Superior temporal gyrus (tissue), 1 donor: ENCODE measurements around the gene RAMP3.
A peak's percentile ranks its signal among the peaks of the same experiment; 100 is the strongest.
"Not testable (repeated sequence)": the region's sequence is repeated elsewhere in the genome, so short reads cannot be mapped to it uniquely, and the experiment has no call there.

Experiments used
- DNase-seq: peaks from one replicate; pipeline ENCODE4 v3.0.0-alpha.2; 2016; ENCODE audit errors: extremely low spot score

Gene RAMP3

DNA sequence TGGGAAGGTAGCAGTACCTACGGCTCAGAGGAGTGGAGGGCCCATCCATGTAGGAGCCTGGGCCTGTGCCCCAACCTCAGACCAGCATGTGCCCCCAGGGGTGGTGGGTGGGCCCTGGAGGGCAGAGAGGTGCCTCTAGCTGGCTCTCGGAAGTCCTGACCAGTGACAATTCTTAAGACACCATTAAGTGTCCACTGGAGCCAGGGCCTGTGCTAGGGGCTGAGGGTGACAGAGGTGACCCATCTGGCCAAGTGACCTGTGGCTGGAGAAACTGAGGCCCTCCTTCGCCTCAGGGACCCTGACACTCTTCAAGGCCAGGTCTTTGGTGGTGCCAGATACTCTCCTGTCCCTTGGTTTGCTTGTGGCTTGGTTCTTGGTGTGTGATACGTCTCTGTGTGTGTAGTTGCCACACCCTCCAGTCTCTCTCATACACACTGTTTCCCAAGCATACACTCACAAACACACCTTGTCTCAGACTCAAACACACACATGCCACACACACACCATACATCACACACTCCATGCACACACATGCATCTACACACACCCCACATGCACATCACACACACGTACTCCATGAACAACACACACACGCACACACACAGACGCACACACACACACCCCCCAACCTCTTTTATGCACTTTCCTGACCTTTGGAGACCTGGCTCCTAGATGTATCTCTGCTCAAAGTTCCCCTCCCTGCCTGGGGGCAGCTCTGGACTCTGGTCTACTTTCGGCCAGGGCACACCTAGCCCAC is 897 bp upstream of the RAMP3 start:
- no peak for DNase-seq

DNA sequence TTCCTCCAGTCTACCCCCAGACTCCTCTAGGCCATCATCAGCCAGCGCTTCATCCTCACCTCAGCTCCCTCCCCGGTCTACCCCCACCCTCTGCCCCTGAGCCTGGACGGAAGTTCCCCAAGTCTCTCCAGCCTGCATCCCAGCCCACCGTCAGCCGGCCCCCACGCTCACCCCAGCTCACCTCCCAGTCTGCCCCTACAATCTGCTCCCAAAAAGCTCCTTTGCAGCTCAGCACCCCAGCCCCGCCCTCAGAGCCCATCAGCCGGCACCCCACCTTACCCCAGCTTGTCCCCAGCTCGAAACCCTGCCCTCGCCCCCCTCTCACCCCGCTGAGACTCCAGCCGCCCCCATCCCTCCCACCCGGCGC is 322 bp upstream of the RAMP3 start:
- no peak for DNase-seq

DNA sequence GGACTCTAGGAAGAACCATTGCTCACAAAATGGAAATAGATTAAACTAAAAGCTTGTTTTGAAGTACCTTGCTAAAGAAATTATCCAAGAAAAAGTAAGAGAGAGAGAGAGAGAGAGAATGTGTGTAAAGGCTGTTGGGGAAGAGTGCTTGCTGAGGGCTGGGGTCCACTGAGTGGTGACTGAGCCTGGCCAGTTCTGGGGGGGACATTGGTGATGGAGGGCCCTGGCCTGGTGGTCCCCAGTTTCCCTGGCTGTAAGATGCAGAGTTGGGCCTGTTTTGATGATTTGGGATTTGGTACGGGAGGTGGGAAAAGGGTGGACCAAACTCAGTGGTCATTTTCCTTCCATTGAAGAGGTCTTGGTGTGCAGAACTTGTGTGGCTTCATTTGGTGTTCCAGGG is 880 bp downstream of the RAMP3 start:
- no peak for DNase-seq

GRCh38 chr7:45159296-45159695 is 1.7 kb downstream of the RAMP3 start:
- no peak for DNase-seq

DNA sequence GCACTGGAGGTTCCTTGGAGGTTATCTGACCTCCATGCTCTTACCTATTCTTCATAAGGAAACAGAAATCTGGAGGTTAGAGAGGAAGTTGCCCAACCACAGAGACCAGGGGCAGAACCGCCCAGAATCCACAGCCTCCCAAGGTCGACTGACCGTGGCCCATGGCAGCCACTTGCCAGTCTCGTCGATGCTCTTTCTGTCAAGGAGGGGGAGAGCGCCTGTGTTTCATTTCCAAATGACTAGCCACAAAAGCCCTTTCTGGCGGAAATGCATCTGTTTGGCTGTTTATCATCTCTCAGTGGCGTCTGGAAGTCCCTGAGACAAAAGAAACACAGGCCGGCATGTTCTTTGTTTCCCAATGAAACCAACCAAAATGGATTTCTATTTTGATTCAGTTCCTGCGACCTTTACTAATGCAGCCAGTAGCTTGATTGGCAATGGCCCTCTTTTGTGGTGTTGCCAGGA is 2.9 kb downstream of the RAMP3 start:
- DNase-seq: peak; percentile 35

- DNase-seq: no peak
These were observed 3.5 kb downstream of the RAMP3 start for GRCh38 chr7:45161138-45161537.

- DNase-seq: no peak
These were observed 4.3 kb downstream of the RAMP3 start for GRCh38 chr7:45161842-45162241.

- no peak for DNase-seq
These were observed 4.8 kb downstream of the RAMP3 start for GRCh38 chr7:45162311-45162845.

GRCh38 chr7:45162943-45163691 is 5.5 kb downstream of the RAMP3 start:
- DNase-seq: no peak

DNA sequence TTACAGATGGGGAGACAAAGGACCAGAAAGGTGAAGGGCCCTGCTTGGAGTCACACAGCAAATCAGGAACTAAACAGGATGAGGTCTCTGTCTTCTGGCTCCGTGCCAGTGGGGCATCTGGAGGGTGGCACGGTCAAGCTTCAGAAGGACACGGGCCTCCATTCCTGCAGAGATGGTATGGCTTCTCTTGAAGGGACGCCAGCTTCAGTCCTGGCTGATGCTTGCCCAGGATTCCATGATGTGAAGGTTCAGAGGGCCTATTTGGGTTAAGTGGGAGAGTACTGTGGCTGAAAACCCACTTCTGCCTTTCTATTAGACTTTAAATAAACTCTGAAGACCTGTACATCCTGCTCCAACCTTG is 6.1 kb downstream of the RAMP3 start:
- DNase-seq: no peak

GRCh38 chr7:45164271-45164670 is 6.7 kb downstream of the RAMP3 start:
- not testable (repeated sequence) for DNase-seq

DNA sequence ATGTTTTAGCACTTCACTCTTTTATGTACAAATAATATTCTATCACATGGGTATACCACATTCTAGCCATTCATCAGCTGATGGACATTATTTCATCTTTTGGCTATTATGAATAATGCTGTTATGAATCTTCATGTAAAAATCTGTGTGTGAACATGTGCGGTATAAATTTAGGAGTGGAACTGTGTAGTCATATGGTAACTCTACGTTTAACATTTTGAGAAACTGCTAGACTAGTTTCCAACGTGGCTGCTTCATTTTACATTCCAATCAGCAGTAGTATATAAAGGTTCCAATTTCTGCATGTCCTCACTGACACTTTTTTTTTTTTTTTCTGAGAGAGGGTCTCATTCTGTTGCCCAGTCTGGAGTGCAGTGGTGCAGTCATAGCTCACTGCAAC is 8.3 kb downstream of the RAMP3 start:
- DNase-seq: peak; percentile 10

DNA sequence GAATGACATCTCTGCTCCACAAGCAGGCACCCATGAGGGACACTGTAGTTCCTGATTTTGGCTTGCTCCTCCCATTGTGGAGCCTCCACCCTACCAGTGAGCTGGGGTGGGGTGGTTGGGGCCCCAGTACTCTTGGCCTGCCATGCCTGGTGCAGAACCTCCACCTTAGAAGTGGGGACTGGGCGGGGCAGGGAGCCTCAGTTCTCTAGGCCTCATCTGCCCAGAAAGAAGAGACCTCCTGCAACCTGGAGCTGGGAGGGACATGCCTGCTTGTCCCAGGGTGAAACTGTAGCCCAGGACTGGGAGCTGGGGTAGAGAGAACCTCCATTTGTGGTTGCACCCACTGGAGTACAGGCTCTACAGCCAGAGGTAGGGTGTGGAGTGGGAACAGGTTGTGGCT is 14.4 kb downstream of the RAMP3 start:
- DNase-seq: no peak

- no peak for DNase-seq
These were observed 16.2 kb downstream of the RAMP3 start for GRCh38 chr7:45173596-45174327.

DNA sequence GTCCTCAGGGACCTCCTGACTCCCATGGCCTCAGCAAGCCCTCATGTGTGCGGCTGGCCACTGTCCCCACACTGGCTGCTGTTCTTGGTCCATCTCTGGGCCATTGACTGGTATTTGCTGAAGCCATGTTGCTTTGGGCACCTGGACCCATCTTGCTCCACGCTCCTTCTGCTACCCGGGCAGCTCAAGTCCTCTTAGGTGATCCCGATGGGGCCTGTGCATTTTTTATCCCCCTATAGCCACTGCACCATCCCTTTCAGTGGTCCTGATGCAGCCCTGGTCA is 16.7 kb downstream of the RAMP3 start:
- DNase-seq: no peak

GRCh38 chr7:45174966-45175765 is 17.6 kb downstream of the RAMP3 start:
- no peak for DNase-seq

DNA sequence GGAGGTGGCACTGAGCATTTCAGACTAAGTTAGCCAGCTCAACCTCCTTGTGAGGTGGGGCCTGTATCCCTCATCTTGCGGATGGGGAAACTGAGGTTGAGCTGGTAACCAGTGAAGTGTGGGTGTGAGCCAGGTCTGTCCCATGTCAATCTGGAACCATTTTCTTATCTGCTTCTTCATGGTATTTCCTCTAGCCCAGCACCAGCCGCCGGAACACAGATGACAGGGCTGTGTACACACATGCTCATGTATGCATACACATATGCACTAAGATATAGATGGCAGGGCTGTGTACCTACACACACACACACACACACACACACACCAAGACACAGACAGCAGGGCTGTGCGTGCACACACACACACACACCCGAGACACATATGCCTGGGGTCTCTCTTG is 18.5 kb downstream of the RAMP3 start:
- no peak for DNase-seq

DNA sequence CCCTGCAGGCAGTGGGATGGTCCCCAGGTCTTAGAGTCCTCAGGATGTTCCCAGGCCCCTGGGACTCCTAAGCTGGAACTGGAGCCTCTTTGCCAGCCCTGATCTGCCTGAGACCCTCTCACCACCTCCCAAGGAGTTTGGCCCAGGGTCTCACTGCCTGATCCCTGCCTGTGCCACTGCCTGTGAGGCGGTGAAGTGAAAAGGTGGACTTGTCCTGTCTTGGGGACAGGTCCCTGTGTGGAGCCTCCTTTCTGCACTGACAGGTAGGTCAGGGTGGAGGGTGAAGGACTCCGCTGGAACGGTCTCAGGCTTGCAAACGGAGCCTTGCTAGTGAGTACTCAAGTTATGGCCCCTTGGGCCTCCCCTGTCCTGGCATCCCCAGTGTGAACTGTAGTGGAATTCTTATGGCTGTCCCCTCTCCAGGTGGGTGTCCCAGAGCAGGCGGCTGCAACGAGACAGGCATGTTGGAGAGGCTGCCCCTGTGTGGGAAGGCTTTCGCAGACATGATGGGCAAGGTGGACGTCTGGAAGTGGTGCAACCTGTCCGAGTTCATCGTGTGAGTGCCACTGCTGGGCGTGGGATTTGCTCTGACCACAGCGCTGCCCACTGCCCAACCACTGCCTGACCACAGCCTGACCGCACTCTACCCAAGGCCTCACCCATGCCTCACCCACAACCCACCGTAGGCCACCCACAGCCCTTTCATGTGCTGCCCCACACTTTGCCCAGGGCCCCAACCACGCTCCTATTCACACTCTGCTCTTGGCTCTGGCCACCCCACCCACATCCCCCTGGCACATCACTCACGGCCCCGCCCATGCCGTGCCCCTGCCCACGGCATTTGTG is 19.5 kb downstream of the RAMP3 start:
- no peak for DNase-seq

DNA sequence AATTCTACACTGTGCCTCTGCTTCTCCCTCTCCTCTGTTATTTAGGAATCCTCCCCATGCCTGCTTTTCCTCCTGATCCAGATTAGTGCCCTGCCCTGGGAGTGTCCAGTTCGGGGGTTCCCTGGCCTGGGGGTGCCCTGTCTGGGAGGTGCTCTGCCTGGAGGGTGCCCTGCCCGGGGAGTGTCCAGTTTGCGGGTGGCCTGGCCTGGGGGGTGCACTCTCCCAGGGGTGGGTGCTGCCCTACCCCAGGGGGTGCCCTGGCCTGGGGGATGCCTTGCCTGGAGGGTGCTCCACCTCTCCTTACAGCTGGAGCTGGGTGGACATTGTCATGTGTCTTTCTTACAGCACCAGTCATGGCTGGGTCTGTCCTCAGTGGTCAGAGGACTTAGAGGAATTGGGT is 20.2 kb downstream of the RAMP3 start:
- no peak for DNase-seq

DNA sequence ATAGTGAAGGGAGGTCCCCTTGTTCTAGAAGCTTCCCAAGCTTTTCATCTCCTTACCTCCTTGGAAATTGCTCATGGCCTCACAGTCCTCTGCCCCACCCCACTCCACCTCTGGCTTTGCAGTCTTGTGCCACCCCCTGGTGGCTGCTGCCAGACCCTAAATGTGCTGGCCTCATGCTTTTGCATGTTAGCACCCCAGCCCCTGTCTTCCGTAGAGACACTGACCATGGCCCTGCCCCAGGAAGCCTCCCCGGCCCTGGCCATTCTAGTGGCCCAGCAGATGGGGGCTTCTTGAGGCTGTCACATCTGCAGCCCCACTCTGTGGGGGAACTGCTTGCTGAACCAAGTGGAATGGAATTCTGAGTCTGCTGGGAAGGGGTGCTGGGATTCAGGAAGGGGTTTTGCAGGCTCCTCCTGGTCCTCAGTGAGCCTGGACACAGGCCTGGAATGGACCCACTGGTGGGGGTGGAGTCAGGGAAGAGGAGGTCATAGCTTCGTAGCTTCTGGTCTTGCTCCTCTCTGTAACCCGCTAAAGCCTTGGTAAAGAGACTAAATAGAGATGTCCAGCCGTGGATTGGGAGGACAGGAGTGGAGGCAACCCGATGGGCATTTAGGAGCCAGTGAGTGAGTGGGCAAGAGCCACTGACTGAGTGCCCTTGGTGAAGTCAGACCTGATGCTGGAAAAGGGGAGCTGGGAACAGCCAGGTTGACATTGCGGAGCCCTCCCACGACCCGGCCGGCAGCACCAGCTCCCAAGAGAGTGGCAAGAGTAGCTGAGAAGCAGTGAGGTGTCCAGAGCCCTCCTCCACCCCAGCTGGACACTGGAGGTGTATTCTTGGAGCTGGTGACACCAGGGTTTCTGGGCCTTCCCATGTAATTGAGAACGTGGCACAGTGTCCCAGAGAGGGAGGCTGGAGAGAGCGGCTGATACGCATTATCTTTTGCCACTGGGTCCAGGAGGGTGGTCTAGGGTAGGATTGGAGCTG is 20.9 kb downstream of the RAMP3 start:
- no peak for DNase-seq
